ENCODE data around the gene PEF1. TPM values are rescaled to one million over a fixed set of nuclear protein-coding genes. Genes with fewer than 3 reads are reported as not detected.

Gene PEF1
- polyA plus RNA-seq, 3 donors: 36.6 to 81.7 (median 70.7) TPM

- H3K27me3 ChIP-seq (ENCODE audit: control insufficient read depth in 2 of 2, insufficient read depth in 2 of 2, low read length in 2 of 2): no peaks in the 10 kb centered on the region
- no peak overlapping the region for H3K4me3 ChIP-seq (replicated peaks in 1 of 3; ENCODE audit: low read depth in 2 of 3, low read length in 3 of 3)
- no peak overlapping the region for H3K9ac ChIP-seq (ENCODE audit: insufficient read depth, low read length, poor library complexity, severe bottlenecking)
- 90% methylated on average over 1 of the region's 1 CpG for WGBS (ENCODE audit: insufficient coverage)
- no peaks in the 10 kb centered on the region for H4K20me1 ChIP-seq (ENCODE audit: insufficient read depth, low read length)
- Mint-ChIP-seq H3K36me3 (no peaks in the 10 kb centered on the region), H3K9me3 (peaks cover 0 to under 1% (median 0%) of the 10 kb centered on the region in 7 donors), H3K4me3 (no peak overlapping the region), H3K27me3 (ENCODE audit: low read depth in 3 of 3) (peaks cover 0 to 3% (median 2%) of the 10 kb centered on the region in 3 donors), H3K4me1 (no peaks in the 10 kb centered on the region), H3K27ac (no peak overlapping the region)
- no peaks in the 10 kb centered on the region for H3K4me1 ChIP-seq (ENCODE audit: control insufficient read depth in 1 of 2, insufficient read depth in 2 of 2, low read length in 2 of 2)
- DNase-seq: no peak
- intact Hi-C loops (cut with micrococcal nuclease): no loop called here
- TF ChIP-seq, protein P1, sequence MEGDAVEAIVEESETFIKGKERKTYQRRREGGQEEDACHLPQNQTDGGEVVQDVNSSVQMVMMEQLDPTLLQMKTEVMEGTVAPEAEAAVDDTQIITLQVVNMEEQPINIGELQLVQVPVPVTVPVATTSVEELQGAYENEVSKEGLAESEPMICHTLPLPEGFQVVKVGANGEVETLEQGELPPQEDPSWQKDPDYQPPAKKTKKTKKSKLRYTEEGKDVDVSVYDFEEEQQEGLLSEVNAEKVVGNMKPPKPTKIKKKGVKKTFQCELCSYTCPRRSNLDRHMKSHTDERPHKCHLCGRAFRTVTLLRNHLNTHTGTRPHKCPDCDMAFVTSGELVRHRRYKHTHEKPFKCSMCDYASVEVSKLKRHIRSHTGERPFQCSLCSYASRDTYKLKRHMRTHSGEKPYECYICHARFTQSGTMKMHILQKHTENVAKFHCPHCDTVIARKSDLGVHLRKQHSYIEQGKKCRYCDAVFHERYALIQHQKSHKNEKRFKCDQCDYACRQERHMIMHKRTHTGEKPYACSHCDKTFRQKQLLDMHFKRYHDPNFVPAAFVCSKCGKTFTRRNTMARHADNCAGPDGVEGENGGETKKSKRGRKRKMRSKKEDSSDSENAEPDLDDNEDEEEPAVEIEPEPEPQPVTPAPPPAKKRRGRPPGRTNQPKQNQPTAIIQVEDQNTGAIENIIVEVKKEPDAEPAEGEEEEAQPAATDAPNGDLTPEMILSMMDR (IDR thresholded peaks at IDR 0.05): no peak
- H3K36me3 ChIP-seq (replicated peaks in 1 of 2; ENCODE audit: control insufficient read depth in 1 of 2, insufficient read depth in 2 of 2, low read length in 2 of 2): no peaks in the 10 kb centered on the region
- no peaks in the 10 kb centered on the region for H3K79me2 ChIP-seq (ENCODE audit: insufficient read depth, low read length)
- no peak overlapping the region for H3K4me2 ChIP-seq (replicated peaks; ENCODE audit: extremely low read depth, low read length, poor library complexity, severe bottlenecking)
- H3K27ac ChIP-seq (ENCODE audit: low read depth in 1 of 2, low read length in 2 of 2): no peak overlapping the region
- H3K9me3 ChIP-seq (replicated peaks in 1 of 2; ENCODE audit: control insufficient read depth in 1 of 2, insufficient read depth in 1 of 2, low read length in 2 of 2): no peaks in the 10 kb centered on the region
- no peak overlapping the region for H2AFZ ChIP-seq (ENCODE audit: insufficient read depth, low read depth, low read length, poor library complexity, severe bottlenecking)
These were observed 6.4 kb upstream of the PEF1 start for GRCh38 chr1:31651089-31651420.

DNA sequence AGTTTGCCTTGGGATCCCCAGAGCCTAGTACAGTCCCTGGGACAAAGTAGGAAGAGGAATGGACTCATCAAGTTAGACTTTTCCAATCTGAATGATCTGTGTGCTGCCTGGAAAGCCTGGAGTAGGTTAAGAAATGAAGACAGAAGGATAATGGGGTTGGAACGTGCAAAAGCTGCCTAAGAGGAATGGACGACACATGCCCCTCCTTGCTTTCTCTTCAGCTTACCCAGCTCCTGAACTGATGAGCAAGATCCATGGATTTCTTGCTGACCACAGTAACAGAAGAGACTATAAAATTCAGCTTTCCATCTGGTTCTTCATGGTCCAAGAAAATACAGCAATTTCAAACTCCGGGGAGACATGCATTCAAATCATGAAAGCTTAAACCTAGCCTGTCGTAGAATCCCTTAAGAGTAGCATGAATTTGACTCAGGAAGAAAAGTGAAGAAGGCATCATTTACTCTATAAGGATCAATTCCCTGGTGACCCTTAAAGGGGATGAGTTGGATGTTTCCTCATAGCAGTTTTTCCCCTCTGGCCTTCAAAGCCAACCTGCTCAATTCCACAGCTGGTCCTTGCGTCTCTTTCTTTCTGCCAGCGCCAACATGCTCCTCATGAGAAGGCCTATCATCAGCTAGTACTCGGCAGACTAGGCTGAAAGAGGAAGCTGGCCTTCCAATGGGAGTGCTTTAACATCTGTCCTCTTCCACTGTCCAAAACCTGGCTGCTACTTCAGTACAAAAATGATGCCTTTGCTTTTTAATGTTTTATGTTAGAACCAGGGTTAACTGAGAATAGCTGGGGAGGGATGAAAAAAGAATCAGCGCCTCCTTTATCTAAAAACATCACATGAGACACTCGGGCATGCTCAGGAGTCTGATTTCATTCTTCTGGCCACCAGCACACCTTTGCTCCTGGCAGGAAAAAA lies 5.7 kb upstream of the PEF1 start:
- H3K27me3 Mint-ChIP-seq (ENCODE audit: low read depth in 3 of 3): peaks cover 0 to 3% (median 2%) of the 10 kb centered on the region in 3 donors
- H3K27ac Mint-ChIP-seq: no peak overlapping the region
- Histone ChIP-seq H3K4me1 (ENCODE audit: control insufficient read depth in 1 of 2, insufficient read depth in 2 of 2, low read length in 2 of 2) (peaks cover 4 to 5% of the 10 kb centered on the region in 2 donors), H3K4me3 (replicated peaks in 1 of 3; ENCODE audit: low read depth in 2 of 3, low read length in 3 of 3) (no peak overlapping the region), H3K27ac (ENCODE audit: low read depth in 1 of 2, low read length in 2 of 2) (no peak overlapping the region), H2AFZ (ENCODE audit: insufficient read depth, low read depth, low read length, poor library complexity, severe bottlenecking) (no peak overlapping the region), H4K20me1 (ENCODE audit: insufficient read depth, low read length) (no peaks in the 10 kb centered on the region), H3K36me3 (replicated peaks in 1 of 2; ENCODE audit: control insufficient read depth in 1 of 2, insufficient read depth in 2 of 2, low read length in 2 of 2) (no peaks in the 10 kb centered on the region), H3K4me2 (replicated peaks; ENCODE audit: extremely low read depth, low read length, poor library complexity, severe bottlenecking) (no peak overlapping the region), H3K79me2 (ENCODE audit: insufficient read depth, low read length) (no peaks in the 10 kb centered on the region), H3K9me3 (replicated peaks in 1 of 2; ENCODE audit: control insufficient read depth in 1 of 2, insufficient read depth in 1 of 2, low read length in 2 of 2) (no peaks in the 10 kb centered on the region), H3K9ac (ENCODE audit: insufficient read depth, low read length, poor library complexity, severe bottlenecking) (no peak overlapping the region), H3K27me3 (ENCODE audit: control insufficient read depth in 2 of 2, insufficient read depth in 2 of 2, low read length in 2 of 2) (no peaks in the 10 kb centered on the region)
- TF ChIP-seq, protein P1 (IDR thresholded peaks at IDR 0.05): no peak
- WGBS (ENCODE audit: insufficient coverage): 100% methylated on average over 1 of the region's 9 CpGs
- intact Hi-C loops (cut with micrococcal nuclease): no loop called here
- peaks cover 5% of the 10 kb centered on the region for H3K4me1 Mint-ChIP-seq
- H3K4me3 Mint-ChIP-seq: no peak overlapping the region
- no peaks in the 10 kb centered on the region for H3K36me3 Mint-ChIP-seq
- peaks cover 0 to 1% (median 0%) of the 10 kb centered on the region in 7 donors for H3K9me3 Mint-ChIP-seq
- no peak for DNase-seq
